ENCODE data around the gene TEAD1.

TEAD1 gene

GRCh38 chr11:12986194-12986898 lies 312.1 kb downstream of the TEAD1 start:
- H3K4me3 ChIP-seq (ENCODE audit: low read depth, low read length): no peak overlapping the region
- no peak for TF ChIP-seq CTCF (IDR thresholded peaks at IDR 0.05; ENCODE audit: borderline replicate concordance, insufficient read depth, low read depth, low read length)

GRCh38 chr11:12989428-12990161 lies 315.4 kb downstream of the TEAD1 start:
- TF ChIP-seq CTCF (IDR thresholded peaks at IDR 0.05; ENCODE audit: borderline replicate concordance, insufficient read depth, low read depth, low read length): no peak
- H3K4me3 ChIP-seq (ENCODE audit: low read depth, low read length): no peak overlapping the region

GRCh38 chr11:12990162-12990480 lies 315.9 kb downstream of the TEAD1 start:
- no peak for TF ChIP-seq CTCF (IDR thresholded peaks at IDR 0.05; ENCODE audit: borderline replicate concordance, insufficient read depth, low read depth, low read length)
- no peak overlapping the region for H3K4me3 ChIP-seq (ENCODE audit: low read depth, low read length)

- no peak for TF ChIP-seq CTCF (IDR thresholded peaks at IDR 0.05; ENCODE audit: borderline replicate concordance, insufficient read depth, low read depth, low read length)
These were observed 317.2 kb downstream of the TEAD1 start for GRCh38 chr11:12991426-12991825.

GRCh38 chr11:12993626-12994025 lies 319.4 kb downstream of the TEAD1 start:
- H3K4me3 ChIP-seq (ENCODE audit: low read depth, low read length): no peak overlapping the region
- no peak for TF ChIP-seq CTCF (IDR thresholded peaks at IDR 0.05; ENCODE audit: borderline replicate concordance, insufficient read depth, low read depth, low read length)

More at GRCh38 chr11:12991426-12991825, 317.2 kb downstream of the TEAD1 start:
- H3K4me3 ChIP-seq (ENCODE audit: low read depth, low read length): no peak overlapping the region

Data from GM12875 (cell line).